GM23338 (cell line): ENCODE measurements around the gene USP35. TPM values are rescaled to one million over a fixed set of nuclear protein-coding genes. Genes with fewer than 3 reads are reported as not detected.

Source experiments
- ATAC-seq: fragments of 200-7000 bp; cut with Tn5 transposase; 3 replicates; pipeline ENCODE4 v1.9.1; 2020
- DNase-seq: peaks from one replicate; pipeline ENCODE4 v3.0.0-alpha.2; 2015; ENCODE audit warnings: low spot score
- H2AFZ ChIP-seq: fragments of 200-600 bp; sonication (generic); 2 replicates; pipeline ENCODE4 v1.8.0; 2016; ENCODE audit warnings: antibody characterized with exemption, mild to moderate bottlenecking, moderate library complexity
- H3F3A ChIP-seq: fragments of 200-600 bp; sonication (generic); replicated peaks from 2 replicates; pipeline ENCODE4 v1.8.0; 2017; ENCODE audit warnings: antibody characterized with exemption, mixed run types, low read depth
- H3K27ac ChIP-seq: fragments of 200-600 bp; sonication (generic); 2 replicates; pipeline ENCODE4 v1.6.1; 2016; ENCODE audit warnings: low read depth
- H3K27me3 ChIP-seq: fragments of 200-600 bp; sonication (generic); 2 replicates; pipeline ENCODE4 v1.8.0; 2016; ENCODE audit warnings: mild to moderate bottlenecking, mixed run types, moderate library complexity; ENCODE audit not compliant: insufficient read depth
- H3K36me3 ChIP-seq: fragments of 200-600 bp; sonication (generic); 2 replicates; pipeline ENCODE4 v1.8.0; 2016; ENCODE audit warnings: mild to moderate bottlenecking; ENCODE audit not compliant: insufficient read depth
- H3K4me1 ChIP-seq: fragments of 200-600 bp; sonication (generic); 2 replicates; pipeline ENCODE4 v1.8.0; 2016; ENCODE audit warnings: mild to moderate bottlenecking, moderate library complexity; ENCODE audit not compliant: insufficient read depth
- H3K4me2 ChIP-seq: fragments of 200-600 bp; sonication (generic); 2 replicates; pipeline ENCODE4 v1.7.1; 2017; ENCODE audit warnings: mixed run types
- H3K4me3 ChIP-seq: fragments of 200-600 bp; sonication (generic); 2 replicates; pipeline ENCODE4 v1.6.1; 2016; ENCODE audit warnings: mixed run types
- H3K79me2 ChIP-seq: fragments of 200-600 bp; sonication (generic); replicated peaks from 2 replicates; pipeline ENCODE4 v1.8.0; 2017; ENCODE audit warnings: mild to moderate bottlenecking; ENCODE audit not compliant: insufficient read depth
- H3K9me2 ChIP-seq: fragments of 200-600 bp; sonication (generic); 2 replicates; pipeline ENCODE4 v1.8.0; 2017; ENCODE audit not compliant: insufficient read depth
- H4K20me1 ChIP-seq: fragments of 200-600 bp; sonication (generic); replicated peaks from 2 replicates; pipeline ENCODE4 v1.8.0; 2017; ENCODE audit warnings: mild to moderate bottlenecking; ENCODE audit not compliant: insufficient read depth
- H3K27ac Mint-ChIP-seq: 2 replicates; pipeline ENCODE4 v1.8.0; 2020; ENCODE audit warnings: inconsistent platforms, mild to moderate bottlenecking, moderate library complexity, mixed read lengths
- H3K27me3 Mint-ChIP-seq: 3 replicates; pipeline ENCODE4 v1.8.0; 2022; ENCODE audit warnings: low read depth, mild to moderate bottlenecking, moderate library complexity, mixed read lengths, inconsistent platforms; ENCODE audit not compliant: insufficient read depth, poor library complexity
- H3K36me3 Mint-ChIP-seq: 3 replicates; pipeline ENCODE4 v1.8.0; 2021; ENCODE audit warnings: low read depth, mild to moderate bottlenecking, inconsistent platforms, moderate library complexity, mixed read lengths
- H3K4me1 Mint-ChIP-seq: 3 replicates; pipeline ENCODE4 v1.8.0; 2020; ENCODE audit warnings: mild to moderate bottlenecking, inconsistent platforms, mixed read lengths
- H3K4me3 Mint-ChIP-seq: 3 replicates; pipeline ENCODE4 v1.8.0; 2021; ENCODE audit warnings: moderate library complexity, mild to moderate bottlenecking, inconsistent platforms, mixed read lengths
- H3K9me3 Mint-ChIP-seq: 3 replicates; pipeline ENCODE4 v1.8.0; 2020; ENCODE audit warnings: moderate library complexity, mild to moderate bottlenecking, inconsistent platforms, mixed read lengths
- CREB1 ChIP-seq: fragments of 250-450 bp; sonication (Bioruptor Pico); IDR thresholded peaks from 2 replicates; pipeline ENCODE4 v1.5.0; 2020; ENCODE audit warnings: low read depth, mild to moderate bottlenecking, moderate library complexity
- EZH2 ChIP-seq: fragments of 200-600 bp; sonication (generic); IDR thresholded peaks from one replicate; pipeline ENCODE4 v1.8.0; 2017; ENCODE audit warnings: antibody characterized with exemption, mild to moderate bottlenecking, low read depth; ENCODE audit not compliant: unreplicated experiment
- JUNB ChIP-seq: IDR thresholded peaks from one replicate; pipeline ENCODE4 v1.6.1; 2016; ENCODE audit warnings: antibody characterized with exemption; ENCODE audit not compliant: unreplicated experiment
- NANOG ChIP-seq: IDR thresholded peaks from 2 replicates; pipeline ENCODE4 v1.6.1; 2016; ENCODE audit warnings: antibody characterized with exemption, borderline replicate concordance
- POLR2AphosphoS5 ChIP-seq: IDR thresholded peaks from 2 replicates; pipeline ENCODE4 v1.6.1; 2016; ENCODE audit warnings: antibody characterized with exemption, low read depth
- STAT1 ChIP-seq: IDR thresholded peaks from one replicate; pipeline ENCODE4 v1.6.1; 2016; ENCODE audit warnings: antibody characterized with exemption; ENCODE audit not compliant: unreplicated experiment
- ZNF114 ChIP-seq: fragments of 250-450 bp; sonication (Bioruptor Pico); IDR thresholded peaks from 2 replicates; pipeline ENCODE4 v1.5.0; 2020; ENCODE audit warnings: mild to moderate bottlenecking, moderate library complexity
- ZNF331 ChIP-seq: fragments of 250-450 bp; sonication (Bioruptor Pico); IDR thresholded peaks from 2 replicates; pipeline ENCODE4 v1.5.0; 2020; ENCODE audit warnings: low read depth, mild to moderate bottlenecking, moderate library complexity
- polyA plus RNA-seq: library from polyadenylated mRNA; unstranded; fragments of >200 nt; fragmentation: Nextera tagmentation; extraction: Ambion mirVana; gene quantifications from 2 replicates; pipeline ENCODE4 v1.2.1, GENCODE V29; 2016
- total RNA-seq: library from RNA; depleted of rRNA; stranded (reverse); fragments of >200 nt; shearing (Covaris generic); gene quantifications from 2 replicates; pipeline ENCODE4 v1.2.3, GENCODE V29; 2014
- TF ChIP-seq, protein P1 (sequence below): IDR thresholded peaks from 2 replicates; pipeline ENCODE4 v1.6.1; 2016; ENCODE audit warnings: antibody characterized with exemption
- TF ChIP-seq, protein P2 (sequence below): IDR thresholded peaks from one replicate; pipeline ENCODE4 v1.6.1; 2018; ENCODE audit warnings: antibody characterized with exemption; ENCODE audit not compliant: unreplicated experiment
- TF ChIP-seq, protein P3 (sequence below): fragments of 250-450 bp; sonication (Bioruptor Pico); IDR thresholded peaks from 2 replicates; pipeline ENCODE4 v1.5.0; 2020; ENCODE audit warnings: mild to moderate bottlenecking, moderate library complexity

USP35 gene
- total and polyA plus RNA-seq, 2 experiments from 2014 or later = 2.5 to 10.7 TPM

DNA sequence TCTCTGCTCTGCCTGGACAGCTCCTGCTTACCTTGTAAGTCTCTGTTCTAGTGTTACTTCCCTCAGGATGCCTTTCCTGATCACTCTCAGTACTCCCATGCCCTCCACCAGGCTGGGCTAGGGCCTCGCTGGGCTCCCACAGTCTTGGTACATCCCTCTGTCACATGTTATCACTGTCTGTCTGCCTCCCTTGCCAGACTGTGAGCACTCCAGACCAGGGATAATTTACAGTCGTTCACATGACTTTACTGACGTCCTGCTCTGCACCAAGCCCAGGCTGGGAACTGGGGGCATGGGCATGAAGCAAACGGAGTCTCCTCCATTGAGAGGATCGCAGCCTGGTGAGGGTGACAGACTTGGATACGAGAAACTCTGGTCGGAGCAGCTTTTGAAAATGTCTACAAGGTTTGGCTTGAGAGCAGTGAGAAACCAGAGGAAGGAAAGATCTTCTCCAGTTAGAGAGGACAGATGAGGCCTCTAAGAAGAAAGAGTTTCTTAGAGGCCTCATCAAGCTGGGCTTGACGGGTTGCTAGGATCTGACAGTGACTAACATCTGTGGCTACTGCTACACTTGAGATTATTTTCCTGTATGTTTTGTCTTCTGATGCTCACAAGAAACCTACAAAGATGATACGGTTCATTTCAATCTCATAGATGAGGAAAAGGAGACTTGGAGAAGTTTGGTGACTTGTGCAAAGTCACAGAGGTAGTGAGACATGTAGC, 12.5 kb downstream of the USP35 start (continued):
- TF ChIP-seq, protein P1, sequence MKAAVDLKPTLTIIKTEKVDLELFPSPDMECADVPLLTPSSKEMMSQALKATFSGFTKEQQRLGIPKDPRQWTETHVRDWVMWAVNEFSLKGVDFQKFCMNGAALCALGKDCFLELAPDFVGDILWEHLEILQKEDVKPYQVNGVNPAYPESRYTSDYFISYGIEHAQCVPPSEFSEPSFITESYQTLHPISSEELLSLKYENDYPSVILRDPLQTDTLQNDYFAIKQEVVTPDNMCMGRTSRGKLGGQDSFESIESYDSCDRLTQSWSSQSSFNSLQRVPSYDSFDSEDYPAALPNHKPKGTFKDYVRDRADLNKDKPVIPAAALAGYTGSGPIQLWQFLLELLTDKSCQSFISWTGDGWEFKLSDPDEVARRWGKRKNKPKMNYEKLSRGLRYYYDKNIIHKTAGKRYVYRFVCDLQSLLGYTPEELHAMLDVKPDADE = no peak
- TF ChIP-seq NANOG = no peak
- no peak for TF ChIP-seq ZNF331 (CRISPR knock-in tag)
- TF ChIP-seq STAT1 = no peak
- no peak for TF ChIP-seq JUNB
- TF ChIP-seq, protein P2, sequence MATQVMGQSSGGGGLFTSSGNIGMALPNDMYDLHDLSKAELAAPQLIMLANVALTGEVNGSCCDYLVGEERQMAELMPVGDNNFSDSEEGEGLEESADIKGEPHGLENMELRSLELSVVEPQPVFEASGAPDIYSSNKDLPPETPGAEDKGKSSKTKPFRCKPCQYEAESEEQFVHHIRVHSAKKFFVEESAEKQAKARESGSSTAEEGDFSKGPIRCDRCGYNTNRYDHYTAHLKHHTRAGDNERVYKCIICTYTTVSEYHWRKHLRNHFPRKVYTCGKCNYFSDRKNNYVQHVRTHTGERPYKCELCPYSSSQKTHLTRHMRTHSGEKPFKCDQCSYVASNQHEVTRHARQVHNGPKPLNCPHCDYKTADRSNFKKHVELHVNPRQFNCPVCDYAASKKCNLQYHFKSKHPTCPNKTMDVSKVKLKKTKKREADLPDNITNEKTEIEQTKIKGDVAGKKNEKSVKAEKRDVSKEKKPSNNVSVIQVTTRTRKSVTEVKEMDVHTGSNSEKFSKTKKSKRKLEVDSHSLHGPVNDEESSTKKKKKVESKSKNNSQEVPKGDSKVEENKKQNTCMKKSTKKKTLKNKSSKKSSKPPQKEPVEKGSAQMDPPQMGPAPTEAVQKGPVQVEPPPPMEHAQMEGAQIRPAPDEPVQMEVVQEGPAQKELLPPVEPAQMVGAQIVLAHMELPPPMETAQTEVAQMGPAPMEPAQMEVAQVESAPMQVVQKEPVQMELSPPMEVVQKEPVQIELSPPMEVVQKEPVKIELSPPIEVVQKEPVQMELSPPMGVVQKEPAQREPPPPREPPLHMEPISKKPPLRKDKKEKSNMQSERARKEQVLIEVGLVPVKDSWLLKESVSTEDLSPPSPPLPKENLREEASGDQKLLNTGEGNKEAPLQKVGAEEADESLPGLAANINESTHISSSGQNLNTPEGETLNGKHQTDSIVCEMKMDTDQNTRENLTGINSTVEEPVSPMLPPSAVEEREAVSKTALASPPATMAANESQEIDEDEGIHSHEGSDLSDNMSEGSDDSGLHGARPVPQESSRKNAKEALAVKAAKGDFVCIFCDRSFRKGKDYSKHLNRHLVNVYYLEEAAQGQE = no peak
- TF ChIP-seq POLR2AphosphoS5 = no peak

DNA sequence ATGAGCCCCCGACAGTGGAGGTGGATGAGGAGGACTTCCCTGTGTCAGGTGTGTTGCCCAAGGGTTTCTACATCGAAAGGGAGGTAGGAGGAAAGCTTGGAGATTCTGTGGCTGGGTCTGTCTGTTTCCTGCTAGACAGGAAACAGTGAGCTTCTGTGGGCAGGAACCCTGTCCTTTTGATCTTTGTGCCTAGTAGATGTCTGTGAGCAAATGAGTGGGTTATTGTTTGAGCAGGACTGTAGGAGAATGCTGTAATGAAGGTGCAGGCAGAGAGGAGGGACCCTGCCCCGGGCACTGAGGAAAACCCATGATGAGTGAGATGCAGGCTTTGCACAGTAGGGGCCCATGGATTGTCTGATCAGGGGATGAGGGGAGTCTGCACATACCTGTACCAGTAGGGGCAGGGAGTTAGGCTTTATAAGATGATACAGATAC, 14.0 kb downstream of the USP35 start:
- Mint-ChIP-seq H3K27ac (no peak overlapping the region), H3K27me3 (peaks cover 9% of the 10 kb centered on the region), H3K4me3 (no peak overlapping the region), H3K4me1 (peaks cover 5% of the 10 kb centered on the region), H3K9me3 (no peaks in the 10 kb centered on the region), H3K36me3 (peaks cover 8% of the 10 kb centered on the region; the same call in 2 of the 3 replicates)
- ATAC-seq (no peak), DNase-seq (no peak)
- Histone ChIP-seq H3K79me2 (no peaks in the 10 kb centered on the region), H4K20me1 (no peaks in the 10 kb centered on the region), H3F3A (no peaks in the 10 kb centered on the region), H3K36me3 (no peaks in the 10 kb centered on the region), H3K4me1 (no peaks in the 10 kb centered on the region), H3K4me2 (no peak overlapping the region), H3K4me3 (no peak overlapping the region), H3K27ac (no peak overlapping the region), H2AFZ (no peak overlapping the region), H3K27me3 (no peaks in the 10 kb centered on the region), H3K9me2 (no peaks in the 10 kb centered on the region)
- TF ChIP-seq, protein P3, sequence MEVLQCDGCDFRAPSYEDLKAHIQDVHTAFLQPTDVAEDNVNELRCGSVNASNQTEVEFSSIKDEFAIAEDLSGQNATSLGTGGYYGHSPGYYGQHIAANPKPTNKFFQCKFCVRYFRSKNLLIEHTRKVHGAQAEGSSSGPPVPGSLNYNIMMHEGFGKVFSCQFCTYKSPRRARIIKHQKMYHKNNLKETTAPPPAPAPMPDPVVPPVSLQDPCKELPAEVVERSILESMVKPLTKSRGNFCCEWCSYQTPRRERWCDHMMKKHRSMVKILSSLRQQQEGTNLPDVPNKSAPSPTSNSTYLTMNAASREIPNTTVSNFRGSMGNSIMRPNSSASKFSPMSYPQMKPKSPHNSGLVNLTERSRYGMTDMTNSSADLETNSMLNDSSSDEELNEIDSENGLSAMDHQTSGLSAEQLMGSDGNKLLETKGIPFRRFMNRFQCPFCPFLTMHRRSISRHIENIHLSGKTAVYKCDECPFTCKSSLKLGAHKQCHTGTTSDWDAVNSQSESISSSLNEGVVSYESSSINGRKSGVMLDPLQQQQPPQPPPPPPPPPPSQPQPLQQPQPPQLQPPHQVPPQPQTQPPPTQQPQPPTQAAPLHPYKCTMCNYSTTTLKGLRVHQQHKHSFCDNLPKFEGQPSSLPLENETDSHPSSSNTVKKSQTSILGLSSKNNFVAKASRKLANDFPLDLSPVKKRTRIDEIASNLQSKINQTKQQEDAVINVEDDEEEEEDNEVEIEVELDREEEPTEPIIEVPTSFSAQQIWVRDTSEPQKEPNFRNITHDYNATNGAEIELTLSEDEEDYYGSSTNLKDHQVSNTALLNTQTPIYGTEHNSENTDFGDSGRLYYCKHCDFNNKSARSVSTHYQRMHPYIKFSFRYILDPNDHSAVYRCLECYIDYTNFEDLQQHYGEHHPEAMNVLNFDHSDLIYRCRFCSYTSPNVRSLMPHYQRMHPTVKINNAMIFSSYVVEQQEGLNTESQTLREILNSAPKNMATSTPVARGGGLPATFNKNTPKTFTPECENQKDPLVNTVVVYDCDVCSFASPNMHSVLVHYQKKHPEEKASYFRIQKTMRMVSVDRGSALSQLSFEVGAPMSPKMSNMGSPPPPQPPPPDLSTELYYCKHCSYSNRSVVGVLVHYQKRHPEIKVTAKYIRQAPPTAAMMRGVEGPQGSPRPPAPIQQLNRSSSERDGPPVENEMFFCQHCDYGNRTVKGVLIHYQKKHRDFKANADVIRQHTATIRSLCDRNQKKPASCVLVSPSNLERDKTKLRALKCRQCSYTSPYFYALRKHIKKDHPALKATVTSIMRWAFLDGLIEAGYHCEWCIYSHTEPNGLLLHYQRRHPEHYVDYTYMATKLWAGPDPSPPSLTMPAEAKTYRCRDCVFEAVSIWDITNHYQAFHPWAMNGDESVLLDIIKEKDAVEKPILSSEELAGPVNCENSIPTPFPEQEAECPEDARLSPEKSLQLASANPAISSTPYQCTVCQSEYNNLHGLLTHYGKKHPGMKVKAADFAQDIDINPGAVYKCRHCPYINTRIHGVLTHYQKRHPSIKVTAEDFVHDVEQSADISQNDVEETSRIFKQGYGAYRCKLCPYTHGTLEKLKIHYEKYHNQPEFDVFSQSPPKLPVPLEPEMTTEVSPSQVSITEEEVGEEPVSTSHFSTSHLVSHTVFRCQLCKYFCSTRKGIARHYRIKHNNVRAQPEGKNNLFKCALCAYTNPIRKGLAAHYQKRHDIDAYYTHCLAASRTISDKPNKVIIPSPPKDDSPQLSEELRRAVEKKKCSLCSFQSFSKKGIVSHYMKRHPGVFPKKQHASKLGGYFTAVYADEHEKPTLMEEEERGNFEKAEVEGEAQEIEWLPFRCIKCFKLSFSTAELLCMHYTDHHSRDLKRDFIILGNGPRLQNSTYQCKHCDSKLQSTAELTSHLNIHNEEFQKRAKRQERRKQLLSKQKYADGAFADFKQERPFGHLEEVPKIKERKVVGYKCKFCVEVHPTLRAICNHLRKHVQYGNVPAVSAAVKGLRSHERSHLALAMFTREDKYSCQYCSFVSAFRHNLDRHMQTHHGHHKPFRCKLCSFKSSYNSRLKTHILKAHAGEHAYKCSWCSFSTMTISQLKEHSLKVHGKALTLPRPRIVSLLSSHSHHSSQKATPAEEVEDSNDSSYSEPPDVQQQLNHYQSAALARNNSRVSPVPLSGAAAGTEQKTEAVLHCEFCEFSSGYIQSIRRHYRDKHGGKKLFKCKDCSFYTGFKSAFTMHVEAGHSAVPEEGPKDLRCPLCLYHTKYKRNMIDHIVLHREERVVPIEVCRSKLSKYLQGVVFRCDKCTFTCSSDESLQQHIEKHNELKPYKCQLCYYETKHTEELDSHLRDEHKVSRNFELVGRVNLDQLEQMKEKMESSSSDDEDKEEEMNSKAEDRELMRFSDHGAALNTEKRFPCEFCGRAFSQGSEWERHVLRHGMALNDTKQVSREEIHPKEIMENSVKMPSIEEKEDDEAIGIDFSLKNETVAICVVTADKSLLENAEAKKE (CRISPR knock-in tag) = no peak
- TF ChIP-seq, protein P1 = no peak
- TF ChIP-seq POLR2AphosphoS5 = no peak
- no peak for TF ChIP-seq ZNF114 (CRISPR knock-in tag)
- no peak for TF ChIP-seq JUNB
- TF ChIP-seq CREB1 = no peak
- TF ChIP-seq EZH2 = no peak
